ENCODE results near the gene GPAT2.
"Not testable (repeated sequence)": the region's sequence is repeated elsewhere in the genome, so short reads cannot be mapped to it uniquely, and the experiment has no call there.

The GPAT2 gene

GRCh38 chr2:96025194-96025492, 9.6 kb downstream of the GPAT2 start:
- no peak overlapping the region for H3K4me2 ChIP-seq (ENCODE audit: low read depth, low read length, poor library complexity, severe bottlenecking)
- H3K79me2 ChIP-seq (ENCODE audit: insufficient read depth, low read length), result no peaks in the 10 kb centered on the region
- no peak overlapping the region for H2AFZ ChIP-seq (ENCODE audit: low read length)
- no peaks in the 10 kb centered on the region for H3K4me1 ChIP-seq (ENCODE audit: insufficient read depth, low read length, poor library complexity, severe bottlenecking)
- no peaks in the 10 kb centered on the region for H3K9me2 ChIP-seq (replicated peaks; ENCODE audit: low read depth, low read length)
- H3K9me3 ChIP-seq (ENCODE audit: insufficient read depth, low read depth, low read length), result no peaks in the 10 kb centered on the region
- H3F3A ChIP-seq (ENCODE audit: low read depth), result no peaks in the 10 kb centered on the region
- H3K9ac ChIP-seq (ENCODE audit: low read depth, low read length, poor library complexity, severe bottlenecking), result no peak overlapping the region
- H3K36me3 ChIP-seq (ENCODE audit: insufficient read depth, low read length), result no peaks in the 10 kb centered on the region
- H4K20me1 ChIP-seq (ENCODE audit: insufficient read depth, low read length, poor library complexity, severe bottlenecking), result no peaks in the 10 kb centered on the region
- no peak overlapping the region for H3K4me3 ChIP-seq (ENCODE audit: low read length, poor library complexity, severe bottlenecking)
- H3K27me3 ChIP-seq (ENCODE audit: insufficient read depth, low read length, poor library complexity, severe bottlenecking), result no peaks in the 10 kb centered on the region
- TF ChIP-seq EZH2phosphoT487 (IDR thresholded peaks at IDR 0.05; ENCODE audit: borderline replicate concordance) (no peak), CTCF (conservative IDR thresholded peaks at IDR 0.05; ENCODE audit: low read length) (no peak)

GRCh38 chr2:96024336-96025193, 10.2 kb downstream of the GPAT2 start:
- Histone ChIP-seq H3K4me3 (ENCODE audit: low read length, poor library complexity, severe bottlenecking) (no peak overlapping the region), H3K27me3 (ENCODE audit: insufficient read depth, low read length, poor library complexity, severe bottlenecking) (no peaks in the 10 kb centered on the region), H3K4me2 (ENCODE audit: low read depth, low read length, poor library complexity, severe bottlenecking) (no peak overlapping the region), H3K4me1 (ENCODE audit: insufficient read depth, low read length, poor library complexity, severe bottlenecking) (no peaks in the 10 kb centered on the region), H2AFZ (ENCODE audit: low read length) (no peak overlapping the region), H3K9me2 (replicated peaks; ENCODE audit: low read depth, low read length) (no peaks in the 10 kb centered on the region), H3F3A (ENCODE audit: low read depth) (no peaks in the 10 kb centered on the region), H3K79me2 (ENCODE audit: insufficient read depth, low read length) (no peaks in the 10 kb centered on the region), H4K20me1 (ENCODE audit: insufficient read depth, low read length, poor library complexity, severe bottlenecking) (no peaks in the 10 kb centered on the region), H3K9ac (ENCODE audit: low read depth, low read length, poor library complexity, severe bottlenecking) (no peak overlapping the region), H3K36me3 (ENCODE audit: insufficient read depth, low read length) (no peaks in the 10 kb centered on the region), H3K9me3 (ENCODE audit: insufficient read depth, low read depth, low read length) (no peaks in the 10 kb centered on the region)
- TF ChIP-seq EZH2phosphoT487 (IDR thresholded peaks at IDR 0.05; ENCODE audit: borderline replicate concordance) (no peak), CTCF (conservative IDR thresholded peaks at IDR 0.05; ENCODE audit: low read length) (no peak)

GRCh38 chr2:96023701-96024100, 11.0 kb downstream of the GPAT2 start:
- H3K27me3 ChIP-seq (ENCODE audit: insufficient read depth, low read length, poor library complexity, severe bottlenecking); H3K9me3 ChIP-seq (ENCODE audit: insufficient read depth, low read depth, low read length); H3F3A ChIP-seq (ENCODE audit: low read depth); H3K79me2 ChIP-seq (ENCODE audit: insufficient read depth, low read length); H3K4me3 ChIP-seq (ENCODE audit: low read length, poor library complexity, severe bottlenecking); H2AFZ ChIP-seq (ENCODE audit: low read length); H3K9ac ChIP-seq (ENCODE audit: low read depth, low read length, poor library complexity, severe bottlenecking); H3K9me2 ChIP-seq (replicated peaks; ENCODE audit: low read depth, low read length); H3K36me3 ChIP-seq (ENCODE audit: insufficient read depth, low read length); H3K4me2 ChIP-seq (ENCODE audit: low read depth, low read length, poor library complexity, severe bottlenecking); H4K20me1 ChIP-seq (ENCODE audit: insufficient read depth, low read length, poor library complexity, severe bottlenecking); H3K4me1 ChIP-seq (ENCODE audit: insufficient read depth, low read length, poor library complexity, severe bottlenecking): not testable (repeated sequence)
